ENCODE results near the gene MUCL3.

The MUCL3 gene

GRCh38 chr6:30983439-30983838 is 42.7 kb downstream of the MUCL3 start, which contains the start of gene MUC21:
Gene MUC21 (plus strand): TSS chr6:30983718. CDS start chr6:30983959, 241 bp downstream.
- no peaks in the 10 kb centered on the region for H4K20me1 ChIP-seq (ENCODE audit: control insufficient read depth, insufficient read depth, low read depth, low read length)
- H3K4me1 ChIP-seq (ENCODE audit: control insufficient read depth, low read length): peaks cover 5% of the 10 kb centered on the region; the same call in 1 of the 2 replicates
- H3K36me3 ChIP-seq (ENCODE audit: control insufficient read depth, low read length): no peaks in the 10 kb centered on the region
- no peaks in the 10 kb centered on the region for H3K79me2 ChIP-seq (ENCODE audit: control insufficient read depth, low read length)
- no peak within 1 kb of the TSS for H3K27ac ChIP-seq (ENCODE audit: low read depth, low read length)
- TF ChIP-seq CTCF (IDR thresholded peaks at IDR 0.05; ENCODE audit: low read depth, low read length, poor library complexity, severe bottlenecking): no peak
- no peak for TF ChIP-seq EZH2phosphoT487 (IDR thresholded peaks at IDR 0.05; ENCODE audit: borderline replicate concordance, low read length)
- H3K27me3 ChIP-seq (ENCODE audit: control insufficient read depth, low read length): peaks cover 16% of the 10 kb centered on the region
- no peak within 1 kb of the TSS for H3K4me3 ChIP-seq (ENCODE audit: low read length)
- H3K9me2 ChIP-seq (replicated peaks; ENCODE audit: control insufficient read depth, low read length): no peaks in the 10 kb centered on the region
- H3K4me2 ChIP-seq (ENCODE audit: low read length): no peak within 1 kb of the TSS
- no peaks in the 10 kb centered on the region for H3K9me3 ChIP-seq (ENCODE audit: control insufficient read depth, insufficient read depth, low read length)
- no peaks in the 10 kb centered on the region for H3F3A ChIP-seq (ENCODE audit: control insufficient read depth, insufficient read depth)

GRCh38 chr6:30985490-30985889 is 44.7 kb downstream of the MUCL3 start:
- no peak overlapping the region for H3K4me2 ChIP-seq (ENCODE audit: low read length)

GRCh38 chr6:30987304-30987703 is 46.5 kb downstream of the MUCL3 start:
- Histone ChIP-seq H3K27me3 (ENCODE audit: control insufficient read depth, low read length) (0 out of 2 replicates have a peak, but pooled peaks cover 7% of the 10 kb centered on the region), H3K4me1 (ENCODE audit: control insufficient read depth, low read length) (no peaks in the 10 kb centered on the region), H3K79me2 (ENCODE audit: control insufficient read depth, low read length) (no peaks in the 10 kb centered on the region), H3K27ac (ENCODE audit: low read depth, low read length) (no peak overlapping the region), H3K4me2 (ENCODE audit: low read length) (no peak overlapping the region), H3K4me3 (ENCODE audit: low read length) (no peak overlapping the region), H3F3A (ENCODE audit: control insufficient read depth, insufficient read depth) (no peaks in the 10 kb centered on the region), H3K36me3 (ENCODE audit: control insufficient read depth, low read length) (no peaks in the 10 kb centered on the region), H3K9me2 (replicated peaks; ENCODE audit: control insufficient read depth, low read length) (no peaks in the 10 kb centered on the region), H4K20me1 (ENCODE audit: control insufficient read depth, insufficient read depth, low read depth, low read length) (no peaks in the 10 kb centered on the region), H3K9me3 (ENCODE audit: control insufficient read depth, insufficient read depth, low read length) (no peaks in the 10 kb centered on the region)
- TF ChIP-seq EZH2phosphoT487 (IDR thresholded peaks at IDR 0.05; ENCODE audit: borderline replicate concordance, low read length) (no peak), CTCF (IDR thresholded peaks at IDR 0.05; ENCODE audit: low read depth, low read length, poor library complexity, severe bottlenecking) (no peak)

More at GRCh38 chr6:30985490-30985889, 44.7 kb downstream of the MUCL3 start:
- 0 out of 2 replicates have a peak, but pooled peaks cover 7% of the 10 kb centered on the region for H3K27me3 ChIP-seq (ENCODE audit: control insufficient read depth, low read length)
- H3K27ac ChIP-seq (ENCODE audit: low read depth, low read length): no peak overlapping the region
- H3K9me3 ChIP-seq (ENCODE audit: control insufficient read depth, insufficient read depth, low read length): no peaks in the 10 kb centered on the region
- H3K9me2 ChIP-seq (replicated peaks; ENCODE audit: control insufficient read depth, low read length): no peaks in the 10 kb centered on the region
- H3F3A ChIP-seq (ENCODE audit: control insufficient read depth, insufficient read depth): no peaks in the 10 kb centered on the region
- no peaks in the 10 kb centered on the region for H3K4me1 ChIP-seq (ENCODE audit: control insufficient read depth, low read length)
- H3K4me3 ChIP-seq (ENCODE audit: low read length): no peak overlapping the region
- H3K36me3 ChIP-seq (ENCODE audit: control insufficient read depth, low read length): no peaks in the 10 kb centered on the region
- no peaks in the 10 kb centered on the region for H4K20me1 ChIP-seq (ENCODE audit: control insufficient read depth, insufficient read depth, low read depth, low read length)
- TF ChIP-seq EZH2phosphoT487 (IDR thresholded peaks at IDR 0.05; ENCODE audit: borderline replicate concordance, low read length): no peak
- no peak for TF ChIP-seq CTCF (IDR thresholded peaks at IDR 0.05; ENCODE audit: low read depth, low read length, poor library complexity, severe bottlenecking)
- H3K79me2 ChIP-seq (ENCODE audit: control insufficient read depth, low read length): no peaks in the 10 kb centered on the region

Data from DOHH2 (cell line).